Left renal cortex interstitium (tissue), 4 donors: ENCODE results near the gene DUSP16. TPM values are rescaled to one million over a fixed set of nuclear protein-coding genes. Genes with fewer than 3 reads are reported as not detected.
"Not testable (repeated sequence)": the region's sequence is repeated elsewhere in the genome, so short reads cannot be mapped to it uniquely, and the experiment has no call there.

ENCODE experiments used
- DNase-seq, 4 donors: peaks; one replicate each; pipeline ENCODE4 v3.0.0-alpha.2; 2013; ENCODE audit warnings: low read depth in 4 of 4, low spot score in 2 of 4, missing footprints in 1 of 4
- polyA plus RNA-seq, 4 donors: library from polyadenylated mRNA; unstranded; fragments of 120-200 nt; gene quantifications; one replicate each; pipeline ENCODE4 v1.2.1, GENCODE V29; 2013; ENCODE audit not compliant: insufficient read length in 4 of 4

Gene DUSP16
- polyA plus RNA-seq, 4 donors: 23.8 to 27.7 (median 25.7) TPM

- no peak for DNase-seq
These were observed 89.4 kb downstream of the DUSP16 start for GRCh38 chr12:12473223-12473622.

- DNase-seq: not testable (repeated sequence)
These were observed 90.4 kb downstream of the DUSP16 start for GRCh38 chr12:12471982-12472961.

- no peak for DNase-seq
These were observed 91.8 kb downstream of the DUSP16 start for GRCh38 chr12:12470751-12471306.

GRCh38 chr12:12469386-12469785, 93.3 kb downstream of the DUSP16 start:
- DNase-seq: no peak

GRCh38 chr12:12468575-12468974, 94.1 kb downstream of the DUSP16 start:
- DNase-seq: no peak

- no peak for DNase-seq
These were observed 94.9 kb downstream of the DUSP16 start for GRCh38 chr12:12467688-12468261.

GRCh38 chr12:12467264-12467663, 95.4 kb downstream of the DUSP16 start:
- DNase-seq: no peak

- no peak for DNase-seq
These were observed 96.5 kb downstream of the DUSP16 start for GRCh38 chr12:12466157-12466556.

GRCh38 chr12:12465522-12465921, 97.1 kb downstream of the DUSP16 start:
- no peak for DNase-seq

GRCh38 chr12:12461923-12462315, 100.7 kb downstream of the DUSP16 start:
- DNase-seq: no peak

GRCh38 chr12:12460935-12461922, 101.4 kb downstream of the DUSP16 start:
- DNase-seq: no peak

GRCh38 chr12:12456637-12457036, 106.0 kb downstream of the DUSP16 start:
- no peak for DNase-seq

GRCh38 chr12:12454315-12454714, 108.3 kb downstream of the DUSP16 start:
- no peak for DNase-seq

GRCh38 chr12:12453635-12454034, 109.0 kb downstream of the DUSP16 start:
- no peak for DNase-seq

GRCh38 chr12:12452326-12452902, 110.2 kb downstream of the DUSP16 start:
- no peak for DNase-seq

GRCh38 chr12:12451098-12451497, 111.6 kb downstream of the DUSP16 start:
- DNase-seq: no peak

GRCh38 chr12:12450043-12450471, 112.6 kb downstream of the DUSP16 start:
- DNase-seq: no peak

- no peak for DNase-seq
These were observed 113.1 kb downstream of the DUSP16 start for GRCh38 chr12:12449533-12450025.

GRCh38 chr12:12447837-12448236, 114.8 kb downstream of the DUSP16 start:
- DNase-seq: no peak

GRCh38 chr12:12447236-12447635, 115.4 kb downstream of the DUSP16 start:
- no peak for DNase-seq
